Neural crest cell (in vitro differentiated cells): ENCODE results near the gene IZUMO1R. TPM values are rescaled to one million over a fixed set of nuclear protein-coding genes. Genes with fewer than 3 reads are reported as not detected.

Source experiments
- DNase-seq: peaks from one replicate; pipeline ENCODE4 v3.0.0; 2021; ENCODE audit warnings: low read depth, mixed read lengths, low spot score
- H3K27ac Mint-ChIP-seq: one replicate; pipeline ENCODE4 v1.8.0; 2021; ENCODE audit warnings: mild to moderate bottlenecking, mixed read lengths; ENCODE audit not compliant: unreplicated experiment
- H3K27me3 Mint-ChIP-seq: 2 replicates; pipeline ENCODE4 v1.8.0; 2021; ENCODE audit warnings: low read depth, mild to moderate bottlenecking, mixed read lengths
- H3K36me3 Mint-ChIP-seq: 2 replicates; pipeline ENCODE4 v1.8.0; 2021; ENCODE audit warnings: low read depth, mild to moderate bottlenecking, mixed read lengths
- H3K4me1 Mint-ChIP-seq: 2 replicates; pipeline ENCODE4 v1.8.0; 2021; ENCODE audit warnings: mixed read lengths
- H3K4me3 Mint-ChIP-seq: one replicate; pipeline ENCODE4 v1.8.0; 2021; ENCODE audit warnings: mild to moderate bottlenecking, mixed read lengths
- H3K9me3 Mint-ChIP-seq: 2 replicates; pipeline ENCODE4 v1.8.0; 2021; ENCODE audit warnings: mixed read lengths
- CTCF ChIP-seq: fragments of 200-600 bp; sonication (generic); conservative IDR thresholded peaks from 2 replicates; pipeline ENCODE4 v1.5.0; 2021; ENCODE audit warnings: antibody characterized with exemption, mild to moderate bottlenecking
- total RNA-seq: library from RNA; stranded (reverse); gene quantifications from 2 replicates; pipeline ENCODE4 v1.2.1, GENCODE V29; 2021

The IZUMO1R gene
- total RNA-seq, 1 donor from 2014 or later: not detected

- no peaks in the 10 kb centered on the region for H3K36me3 Mint-ChIP-seq
- H3K4me1 Mint-ChIP-seq: peaks cover 5% of the 10 kb centered on the region
- H3K4me3 Mint-ChIP-seq: no peak overlapping the region
- H3K27ac Mint-ChIP-seq: no peak overlapping the region
- TF ChIP-seq CTCF: peak; percentile 55
- DNase-seq: no peak
- no peaks in the 10 kb centered on the region for H3K9me3 Mint-ChIP-seq
- H3K27me3 Mint-ChIP-seq: peaks cover 5% of the 10 kb centered on the region
Observed at GRCh38 chr11:94325681-94326080, 21.3 kb downstream of the IZUMO1R start.

GRCh38 chr11:94326947-94327346, 22.6 kb downstream of the IZUMO1R start:
- peaks cover 5% of the 10 kb centered on the region for H3K27me3 Mint-ChIP-seq
- H3K27ac Mint-ChIP-seq: no peak overlapping the region
- no peaks in the 10 kb centered on the region for H3K36me3 Mint-ChIP-seq

GRCh38 chr11:94328587-94329080, 24.3 kb downstream of the IZUMO1R start:
- no peak overlapping the region for H3K4me3 Mint-ChIP-seq
- peaks cover 5% of the 10 kb centered on the region for H3K4me1 Mint-ChIP-seq
- no peaks in the 10 kb centered on the region for H3K36me3 Mint-ChIP-seq
- no peak for DNase-seq
- H3K27me3 Mint-ChIP-seq: peaks cover 5% of the 10 kb centered on the region
- no peak overlapping the region for H3K27ac Mint-ChIP-seq
- H3K9me3 Mint-ChIP-seq: no peaks in the 10 kb centered on the region
- TF ChIP-seq CTCF: no peak

More at GRCh38 chr11:94326947-94327346, 22.6 kb downstream of the IZUMO1R start:
- Mint-ChIP-seq H3K4me3 (no peak overlapping the region), H3K4me1 (peaks cover 5% of the 10 kb centered on the region), H3K9me3 (no peaks in the 10 kb centered on the region)
- TF ChIP-seq CTCF: no peak
- no peak for DNase-seq

GRCh38 chr11:94329501-94329900, 25.1 kb downstream of the IZUMO1R start:
- TF ChIP-seq CTCF: no peak
- no peak for DNase-seq
- H3K27ac Mint-ChIP-seq: no peak overlapping the region
- H3K36me3 Mint-ChIP-seq: no peaks in the 10 kb centered on the region
- peaks cover 5% of the 10 kb centered on the region for H3K27me3 Mint-ChIP-seq
- no peaks in the 10 kb centered on the region for H3K9me3 Mint-ChIP-seq
- no peak overlapping the region for H3K4me3 Mint-ChIP-seq
- H3K4me1 Mint-ChIP-seq: peaks cover 5% of the 10 kb centered on the region

- no peak for DNase-seq
- peaks cover 2% of the 10 kb centered on the region for H3K27me3 Mint-ChIP-seq
- H3K36me3 Mint-ChIP-seq: no peaks in the 10 kb centered on the region
- TF ChIP-seq CTCF: no peak
- H3K9me3 Mint-ChIP-seq: no peaks in the 10 kb centered on the region
- H3K4me1 Mint-ChIP-seq: peaks cover 5% of the 10 kb centered on the region
- no peak overlapping the region for H3K27ac Mint-ChIP-seq
- H3K4me3 Mint-ChIP-seq: no peak overlapping the region
Observed at GRCh38 chr11:94330789-94331188, 26.4 kb downstream of the IZUMO1R start.

GRCh38 chr11:94332814-94333213, 28.4 kb downstream of the IZUMO1R start:
- no peak for DNase-seq
- H3K36me3 Mint-ChIP-seq: no peaks in the 10 kb centered on the region
- no peaks in the 10 kb centered on the region for H3K9me3 Mint-ChIP-seq
- no peaks in the 10 kb centered on the region for H3K27me3 Mint-ChIP-seq
- no peak overlapping the region for H3K4me3 Mint-ChIP-seq
- TF ChIP-seq CTCF: no peak
- peaks cover 5% of the 10 kb centered on the region for H3K4me1 Mint-ChIP-seq
- H3K27ac Mint-ChIP-seq: no peak overlapping the region
